Measurements from ENCODE around the gene ARPP19. TPM values are rescaled to one million over a fixed set of nuclear protein-coding genes. Genes with fewer than 3 reads are reported as not detected.

The ARPP19 gene
- polyA plus RNA-seq, 1 of the 3 experiments (the other 2 are of a cell fraction) = 29.0 TPM

GRCh38 chr15:52528564-52529340, 40.1 kb downstream of the ARPP19 start, which contains the start of gene MYO5A (continued):
- TF ChIP-seq CHD2 (IDR thresholded peaks at IDR 0.05; ENCODE audit: low read length, partially characterized antibody) (no peak), MXI1 (IDR thresholded peaks at IDR 0.05; ENCODE audit: low read depth, low read length) (0 out of 2 replicates have a peak, but pooled peaks have one; percentile 28), FOXJ3 (CRISPR knock-in tag; IDR thresholded peaks at IDR 0.05) (no peak), MAX (IDR thresholded peaks at IDR 0.05; ENCODE audit: low read depth) (0 out of 2 replicates have a peak, but pooled peaks have one; percentile 14), CTCF (IDR thresholded peaks at IDR 0.05) (peak; percentile 14; the same call in 1 of the 2 replicates), NFIC (IDR thresholded peaks at IDR 0.05; ENCODE audit: borderline replicate concordance) (no peak), MEF2A (IDR thresholded peaks at IDR 0.05; ENCODE audit: borderline replicate concordance, low read depth) (no peak), SMC3 (IDR thresholded peaks at IDR 0.05; ENCODE audit: low read depth, low read length) (peak; percentile 32; the same call in 1 of the 2 replicates), TEAD4 (IDR thresholded peaks at IDR 0.05; ENCODE audit: borderline replicate concordance, insufficient read depth) (no peak)

GRCh38 chr15:52527911-52528563, 40.8 kb downstream of the ARPP19 start:
- H3K9ac ChIP-seq = peak overlapping the region; percentile 79
- CTCF ChIA-PET = interaction anchor here (0.5 to 1.2 kb wide), 3 partner anchors 10 to 212 kb away, joined by 3 read pairs; no protein-coding TSS in a partner anchor
- peak; percentile 64 for DNase-seq
- POLR2A ChIA-PET = no interaction called here
- no peaks in the 10 kb centered on the region for H3K9me2 ChIP-seq
- peaks cover 0 to 13% of the 10 kb centered on the region in 2 experiments; a peak in 2 of 4 replicates for H3K4me1 ChIP-seq (ENCODE audit: control insufficient read depth in 1 of 2, insufficient read depth in 2 of 2, low read depth in 1 of 2, low read length in 1 of 2)
- peaks cover 8% of the 10 kb centered on the region for H4K20me1 ChIP-seq (ENCODE audit: insufficient read depth)
- H3K79me2 ChIP-seq (ENCODE audit: insufficient read depth) = peaks cover 35% of the 10 kb centered on the region
- no peaks in the 10 kb centered on the region for H3K27me3 ChIP-seq (ENCODE audit: insufficient read depth)
- TF ChIP-seq RFX5 (IDR thresholded peaks at IDR 0.05; ENCODE audit: low read length) = no peak
- no peak for TF ChIP-seq REST (IDR thresholded peaks at IDR 0.05; ENCODE audit: low read depth, low read length)
- TF ChIP-seq TAF1 (IDR thresholded peaks at IDR 0.05; ENCODE audit: borderline replicate concordance, low read depth, low read length) = no peak
- 0 out of 2 replicates have a peak, but pooled peaks have one; percentile 32 for TF ChIP-seq YY1 (IDR thresholded peaks at IDR 0.05; ENCODE audit: low read depth)
- no peak for TF ChIP-seq GATA2 (CRISPR knock-in tag; IDR thresholded peaks at IDR 0.05)
- no peak for TF ChIP-seq NRF1 (IDR thresholded peaks at IDR 0.05; ENCODE audit: low read depth, low read length)
- 0 out of 2 replicates have a peak, but pooled peaks have one; percentile 9 for TF ChIP-seq MXI1 (IDR thresholded peaks at IDR 0.05; ENCODE audit: low read depth, low read length)
- TF ChIP-seq SIN3A (IDR thresholded peaks at IDR 0.05; ENCODE audit: borderline replicate concordance, low read depth, low read length) = no peak
- TF ChIP-seq RCOR1 (IDR thresholded peaks at IDR 0.05; ENCODE audit: low read length) = no peak
- no peak for TF ChIP-seq FOXM1 (IDR thresholded peaks at IDR 0.05; ENCODE audit: low read depth)
- H3K4me2 ChIP-seq = peak overlapping the region; percentile 90
- H3K4me3 ChIP-seq (ENCODE audit: low read depth in 2 of 2, low read length in 1 of 2) = peak overlapping the region; percentile 83 to 93
- peaks cover 10% of the 10 kb centered on the region for H3F3A ChIP-seq (replicated peaks; ENCODE audit: insufficient read depth)
- WGBS (ENCODE audit: low lambda C conversion rate) = 8% methylated on average over 16 of the region's 32 CpGs
- H3K27ac ChIP-seq (ENCODE audit: low read depth in 2 of 2, low read length in 1 of 2) = peak overlapping the region in 1 of 2 experiments; percentile 53; a peak in 1 of 4 replicates
- H3K9me3 ChIP-seq = no peaks in the 10 kb centered on the region
- H3K36me3 ChIP-seq (replicated peaks in 1 of 2; ENCODE audit: control insufficient read depth in 1 of 2, insufficient read depth in 2 of 2, low read length in 1 of 2) = no peaks in the 10 kb centered on the region
- H2AFZ ChIP-seq (ENCODE audit: low read depth) = peak overlapping the region; percentile 86
